GM23248 (cell line): Measurements from ENCODE around the gene PLA2G2C. TPM values are rescaled to one million over a fixed set of nuclear protein-coding genes. Genes with fewer than 3 reads are reported as not detected.

Source experiments
- DNase-seq: peaks from one replicate; pipeline ENCODE4 v3.0.0-alpha.2; 2015
- H2AFZ ChIP-seq: fragments of 200-600 bp; sonication (generic); 2 replicates; pipeline ENCODE4 v1.6.1; 2016; ENCODE audit warnings: antibody characterized with exemption
- H3F3A ChIP-seq: fragments of 200-600 bp; sonication (generic); 2 replicates; pipeline ENCODE4 v1.6.1; 2016; ENCODE audit warnings: mild to moderate bottlenecking, antibody characterized with exemption, mixed run types; ENCODE audit not compliant: insufficient read depth
- H3K27ac ChIP-seq: fragments of 200-600 bp; sonication (generic); 2 replicates; pipeline ENCODE4 v1.5.1; 2016; ENCODE audit warnings: mild to moderate bottlenecking
- H3K27me3 ChIP-seq: fragments of 200-600 bp; sonication (generic); replicated peaks from 2 replicates; pipeline ENCODE4 v1.6.1; 2016; ENCODE audit warnings: mild to moderate bottlenecking; ENCODE audit not compliant: insufficient read depth
- H3K36me3 ChIP-seq: fragments of 200-600 bp; sonication (generic); 2 replicates; pipeline ENCODE4 v1.6.1; 2016; ENCODE audit warnings: low read depth, mild to moderate bottlenecking
- H3K4me1 ChIP-seq: fragments of 200-600 bp; sonication (generic); 2 replicates; pipeline ENCODE4 v1.6.1; 2016; ENCODE audit warnings: mild to moderate bottlenecking; ENCODE audit not compliant: insufficient read depth
- H3K4me2 ChIP-seq: fragments of 200-600 bp; sonication (generic); one replicate; pipeline ENCODE4 v1.6.1; 2016; ENCODE audit warnings: mild to moderate bottlenecking; ENCODE audit not compliant: unreplicated experiment
- H3K4me3 ChIP-seq: fragments of 200-600 bp; sonication (generic); 2 replicates; pipeline ENCODE4 v1.5.1; 2016; ENCODE audit warnings: mild to moderate bottlenecking
- H3K79me2 ChIP-seq: fragments of 200-600 bp; sonication (generic); 2 replicates; pipeline ENCODE4 v1.6.1; 2016; ENCODE audit warnings: mild to moderate bottlenecking; ENCODE audit not compliant: insufficient read depth
- H3K9ac ChIP-seq: fragments of 200-600 bp; sonication (generic); 2 replicates; pipeline ENCODE4 v1.6.1; 2016; ENCODE audit warnings: mild to moderate bottlenecking
- H3K9me2 ChIP-seq: fragments of 200-600 bp; sonication (generic); 2 replicates; pipeline ENCODE4 v1.6.1; 2016; ENCODE audit warnings: mixed run types, mild to moderate bottlenecking, moderate library complexity; ENCODE audit not compliant: insufficient read depth
- H3K9me3 ChIP-seq: fragments of 200-600 bp; sonication (generic); one replicate; pipeline ENCODE4 v1.6.1; 2017; ENCODE audit warnings: low read depth
- H4K20me1 ChIP-seq: fragments of 200-600 bp; sonication (generic); 2 replicates; pipeline ENCODE4 v1.6.0; 2016; ENCODE audit not compliant: insufficient read depth
- EZH2 ChIP-seq: fragments of 200-600 bp; sonication (generic); IDR thresholded peaks from 2 replicates; pipeline ENCODE4 v1.6.1; 2018; ENCODE audit warnings: antibody characterized with exemption, mild to moderate bottlenecking; ENCODE audit not compliant: insufficient read depth, poor library complexity, severe bottlenecking
- EZH2phosphoT487 ChIP-seq: fragments of 200-600 bp; sonication (generic); IDR thresholded peaks from 2 replicates; pipeline ENCODE4 v1.6.1; 2018; ENCODE audit warnings: antibody characterized with exemption, moderate library complexity, mild to moderate bottlenecking, low read depth; ENCODE audit not compliant: insufficient read depth
- WGBS, 2 experiments: methylation state at CpG; one replicate each; pipeline ENCODE4 v1.1.6; 2015 to 2017; ENCODE audit warnings: low lambda C conversion rate in 2 of 2, low coverage in 1 of 2; ENCODE audit errors: missing lambda C conversion rate in 2 of 2; 5-methylcytosine and 5-hydroxymethylcytosine counted together
- in situ Hi-C: fragments of 300-500 bp; cut with MboI; formaldehyde crosslinking; loops from 2 replicates; pipeline ENCODE4 v1.15.0; 2020
- polyA plus RNA-seq: library from polyadenylated mRNA; unstranded; fragments of >200 nt; fragmentation: Nextera tagmentation; extraction: Ambion mirVana; gene quantifications from 2 replicates; pipeline ENCODE4 v1.2.1, GENCODE V29; 2016
- total RNA-seq: library from RNA; depleted of rRNA; stranded (reverse); fragments of >200 nt; shearing (Covaris generic); gene quantifications from 2 replicates; pipeline ENCODE4 v1.2.3, GENCODE V29; 2014

Gene PLA2G2C
- total and polyA plus RNA-seq, 2 experiments from 2014 or later, result not detected

- in situ Hi-C loops, result no loop called here
- Histone ChIP-seq H3K27me3 (no peaks in the 10 kb centered on the region), H3F3A (no peaks in the 10 kb centered on the region), H3K36me3 (no peaks in the 10 kb centered on the region), H3K4me3 (no peak overlapping the region), H4K20me1 (no peaks in the 10 kb centered on the region), H2AFZ (no peak overlapping the region), H3K9ac (no peak overlapping the region), H3K4me1 (peaks cover 10% of the 10 kb centered on the region), H3K27ac (no peak overlapping the region), H3K9me3 (no peaks in the 10 kb centered on the region), H3K9me2 (no peaks in the 10 kb centered on the region), H3K79me2 (no peaks in the 10 kb centered on the region), H3K4me2 (no peak overlapping the region)
- TF ChIP-seq EZH2 (no peak), EZH2phosphoT487 (no peak)
- no peak for DNase-seq
- 90 to 97% methylated on average over 6 of the region's 6 CpGs for WGBS, 2 experiments
These were observed 35.3 kb downstream of the PLA2G2C start for GRCh38 chr1:20150969-20151368.

- H3K36me3 ChIP-seq, result no peaks in the 10 kb centered on the region
- no peaks in the 10 kb centered on the region for H3K9me2 ChIP-seq
- no peak overlapping the region for H3K9ac ChIP-seq
- DNase-seq, result no peak
- no peak overlapping the region for H2AFZ ChIP-seq
- no peaks in the 10 kb centered on the region for H3F3A ChIP-seq
- in situ Hi-C loops, result no loop called here
- H3K27ac ChIP-seq, result no peak overlapping the region
- 93 to 94% methylated on average over 8 of the region's 8 CpGs for WGBS, 2 experiments
- no peak for TF ChIP-seq EZH2
- TF ChIP-seq EZH2phosphoT487, result no peak
- no peak overlapping the region for H3K4me3 ChIP-seq
- H3K4me1 ChIP-seq, result peaks cover 10% of the 10 kb centered on the region
- no peaks in the 10 kb centered on the region for H3K27me3 ChIP-seq
- no peaks in the 10 kb centered on the region for H4K20me1 ChIP-seq
- H3K79me2 ChIP-seq, result no peaks in the 10 kb centered on the region
- H3K4me2 ChIP-seq, result no peak overlapping the region
- H3K9me3 ChIP-seq, result no peaks in the 10 kb centered on the region
These were observed 36.0 kb downstream of the PLA2G2C start for GRCh38 chr1:20150326-20150705.

- Histone ChIP-seq H3K4me1 (peaks cover 10% of the 10 kb centered on the region), H3K79me2 (no peaks in the 10 kb centered on the region), H3K36me3 (no peaks in the 10 kb centered on the region), H3K4me3 (no peak overlapping the region), H2AFZ (no peak overlapping the region), H3K4me2 (no peak overlapping the region), H3K9me2 (no peaks in the 10 kb centered on the region), H4K20me1 (no peaks in the 10 kb centered on the region), H3F3A (no peaks in the 10 kb centered on the region), H3K9me3 (no peaks in the 10 kb centered on the region), H3K27ac (no peak overlapping the region), H3K27me3 (no peaks in the 10 kb centered on the region), H3K9ac (no peak overlapping the region)
- DNase-seq, result no peak
- TF ChIP-seq EZH2 (no peak), EZH2phosphoT487 (no peak)
- WGBS, 2 experiments, result 82 to 88% methylated on average over 18 to 27 of the region's 27 CpGs
- in situ Hi-C loops, result no loop called here
These were observed 36.6 kb downstream of the PLA2G2C start for GRCh38 chr1:20149601-20150325.

- no peak for TF ChIP-seq EZH2phosphoT487
- TF ChIP-seq EZH2, result no peak
- H3K36me3 ChIP-seq, result no peaks in the 10 kb centered on the region
- WGBS, 2 experiments, result 77 to 85% methylated on average over 13 of the region's 13 CpGs
- no peak overlapping the region for H3K4me3 ChIP-seq
- in situ Hi-C loops, result no loop called here
- peaks cover 10% of the 10 kb centered on the region for H3K4me1 ChIP-seq
- no peaks in the 10 kb centered on the region for H3K9me2 ChIP-seq
- H3K79me2 ChIP-seq, result no peaks in the 10 kb centered on the region
- no peaks in the 10 kb centered on the region for H4K20me1 ChIP-seq
- H2AFZ ChIP-seq, result no peak overlapping the region
- no peak for DNase-seq
- no peaks in the 10 kb centered on the region; the same call in 1 of the 2 replicates for H3K27me3 ChIP-seq
- H3K4me2 ChIP-seq, result no peak overlapping the region
- no peaks in the 10 kb centered on the region for H3K9me3 ChIP-seq
- H3K9ac ChIP-seq, result no peak overlapping the region
- H3K27ac ChIP-seq, result no peak overlapping the region
- no peaks in the 10 kb centered on the region for H3F3A ChIP-seq
These were observed 37.5 kb downstream of the PLA2G2C start for GRCh38 chr1:20148571-20149500.
